ENCODE results near the gene GOLGA2.

Gene GOLGA2

GRCh38 chr9:128266868-128267590 lies 8.8 kb downstream of the GOLGA2 start:
- no peak for FAIRE-seq
- DNase-seq (ENCODE audit: insufficient read length), result no peak
- TF ChIP-seq POLR2A (IDR thresholded peaks at IDR 0.05; ENCODE audit: low read depth, low read length) (no peak), POLR2AphosphoS5 (IDR thresholded peaks at IDR 0.05; ENCODE audit: low read depth, low read length) (no peak), TAF1 (IDR thresholded peaks at IDR 0.05; ENCODE audit: borderline replicate concordance, low read depth, low read length) (no peak)

- DNase-seq (ENCODE audit: insufficient read length), result no peak
- no peak for FAIRE-seq
- no peak for TF ChIP-seq POLR2A (IDR thresholded peaks at IDR 0.05; ENCODE audit: low read depth, low read length)
- no peak for TF ChIP-seq TAF1 (IDR thresholded peaks at IDR 0.05; ENCODE audit: borderline replicate concordance, low read depth, low read length)
- no peak for TF ChIP-seq POLR2AphosphoS5 (IDR thresholded peaks at IDR 0.05; ENCODE audit: low read depth, low read length)
Measured at GRCh38 chr9:128265348-128265847, 10.4 kb downstream of the GOLGA2 start.

GRCh38 chr9:128262687-128263086 lies 13.1 kb downstream of the GOLGA2 start:
- no peak for FAIRE-seq
- no peak for TF ChIP-seq POLR2A (IDR thresholded peaks at IDR 0.05; ENCODE audit: low read depth, low read length)
- TF ChIP-seq POLR2AphosphoS5 (IDR thresholded peaks at IDR 0.05; ENCODE audit: low read depth, low read length), result no peak
- TF ChIP-seq TAF1 (IDR thresholded peaks at IDR 0.05; ENCODE audit: borderline replicate concordance, low read depth, low read length), result no peak
- DNase-seq (ENCODE audit: insufficient read length), result no peak

- DNase-seq (ENCODE audit: insufficient read length) (no peak), FAIRE-seq (no peak)
- TF ChIP-seq POLR2AphosphoS5 (IDR thresholded peaks at IDR 0.05; ENCODE audit: low read depth, low read length), result no peak
- TF ChIP-seq TAF1 (IDR thresholded peaks at IDR 0.05; ENCODE audit: borderline replicate concordance, low read depth, low read length), result no peak
- TF ChIP-seq POLR2A (IDR thresholded peaks at IDR 0.05; ENCODE audit: low read depth, low read length), result no peak
Measured at GRCh38 chr9:128260340-128260739, 15.5 kb downstream of the GOLGA2 start.

- DNase-seq (ENCODE audit: insufficient read length) (no peak), FAIRE-seq (no peak)
- TF ChIP-seq POLR2AphosphoS5 (IDR thresholded peaks at IDR 0.05; ENCODE audit: low read depth, low read length) (no peak), POLR2A (IDR thresholded peaks at IDR 0.05; ENCODE audit: low read depth, low read length) (no peak), TAF1 (IDR thresholded peaks at IDR 0.05; ENCODE audit: borderline replicate concordance, low read depth, low read length) (no peak)
Measured at GRCh38 chr9:128259156-128259555, 16.7 kb downstream of the GOLGA2 start.

GRCh38 chr9:128258326-128258725 lies 17.5 kb downstream of the GOLGA2 start:
- TF ChIP-seq POLR2AphosphoS5 (IDR thresholded peaks at IDR 0.05; ENCODE audit: low read depth, low read length), result no peak
- DNase-seq (ENCODE audit: insufficient read length) (no peak), FAIRE-seq (no peak)

- no peak for DNase-seq (ENCODE audit: insufficient read length)
- TF ChIP-seq POLR2A (IDR thresholded peaks at IDR 0.05; ENCODE audit: low read depth, low read length) (no peak), POLR2AphosphoS5 (IDR thresholded peaks at IDR 0.05; ENCODE audit: low read depth, low read length) (no peak), TAF1 (IDR thresholded peaks at IDR 0.05; ENCODE audit: borderline replicate concordance, low read depth, low read length) (no peak)
- no peak for FAIRE-seq
Measured at GRCh38 chr9:128257907-128258306, 17.9 kb downstream of the GOLGA2 start.

GRCh38 chr9:128257086-128257825 lies 18.6 kb downstream of the GOLGA2 start:
- TF ChIP-seq TAF1 (IDR thresholded peaks at IDR 0.05; ENCODE audit: borderline replicate concordance, low read depth, low read length) (no peak), POLR2A (IDR thresholded peaks at IDR 0.05; ENCODE audit: low read depth, low read length) (no peak), POLR2AphosphoS5 (IDR thresholded peaks at IDR 0.05; ENCODE audit: low read depth, low read length) (no peak)
- DNase-seq (ENCODE audit: insufficient read length) (no peak), FAIRE-seq (no peak)

- no peak for TF ChIP-seq TAF1 (IDR thresholded peaks at IDR 0.05; ENCODE audit: borderline replicate concordance, low read depth, low read length)
- TF ChIP-seq POLR2A (IDR thresholded peaks at IDR 0.05; ENCODE audit: low read depth, low read length), result no peak
- TF ChIP-seq POLR2AphosphoS5 (IDR thresholded peaks at IDR 0.05; ENCODE audit: low read depth, low read length), result no peak
- DNase-seq (ENCODE audit: insufficient read length) (peak; percentile 76), FAIRE-seq (no peak)
Measured at GRCh38 chr9:128254855-128255759, 20.7 kb downstream of the GOLGA2 start.

GRCh38 chr9:128254362-128254761 lies 21.4 kb downstream of the GOLGA2 start:
- TF ChIP-seq POLR2A (IDR thresholded peaks at IDR 0.05; ENCODE audit: low read depth, low read length) (no peak), TAF1 (IDR thresholded peaks at IDR 0.05; ENCODE audit: borderline replicate concordance, low read depth, low read length) (no peak), POLR2AphosphoS5 (IDR thresholded peaks at IDR 0.05; ENCODE audit: low read depth, low read length) (no peak)
- FAIRE-seq (no peak), DNase-seq (ENCODE audit: insufficient read length) (no peak)

GRCh38 chr9:128253991-128254346 lies 21.8 kb downstream of the GOLGA2 start:
- FAIRE-seq (no peak), DNase-seq (ENCODE audit: insufficient read length) (no peak)
- TF ChIP-seq POLR2A (IDR thresholded peaks at IDR 0.05; ENCODE audit: low read depth, low read length), result no peak
- no peak for TF ChIP-seq POLR2AphosphoS5 (IDR thresholded peaks at IDR 0.05; ENCODE audit: low read depth, low read length)
- no peak for TF ChIP-seq TAF1 (IDR thresholded peaks at IDR 0.05; ENCODE audit: borderline replicate concordance, low read depth, low read length)

All from GM12892 (cell line).